Measurements from ENCODE around the gene JAKMIP1.
"Not testable (repeated sequence)": the region's sequence is repeated elsewhere in the genome, so short reads cannot be mapped to it uniquely, and the experiment has no call there.

Gene JAKMIP1

DNA sequence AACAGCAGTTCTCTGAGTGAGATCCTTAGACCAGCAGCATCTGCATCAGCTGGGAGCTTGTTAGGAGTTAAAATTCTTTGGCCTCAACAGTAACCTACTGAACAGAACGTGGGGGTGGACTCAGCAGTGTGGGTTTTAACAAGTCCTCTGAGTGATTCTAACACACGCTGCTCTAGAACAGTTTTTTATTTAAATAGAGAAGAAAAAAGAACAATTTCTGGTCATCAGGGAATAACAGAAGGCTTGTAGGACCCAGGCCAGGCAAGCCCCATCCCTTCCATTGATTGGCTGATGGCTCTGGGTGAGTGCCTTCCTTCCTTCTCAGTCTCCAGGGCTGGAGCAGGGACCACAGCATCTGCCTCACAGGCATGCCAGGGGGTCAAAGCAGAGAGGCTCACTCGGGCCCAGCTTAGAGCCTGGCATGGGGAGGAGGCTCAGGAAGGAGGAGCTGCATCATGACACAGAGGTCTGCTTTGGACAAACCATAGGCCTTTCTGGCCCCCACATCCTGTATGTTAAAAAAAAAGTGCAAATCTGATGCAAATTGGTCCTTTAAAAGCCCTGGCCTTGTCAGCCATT is 56.7 kb downstream of the JAKMIP1 start:
- DNase-seq (ENCODE audit: low read depth, low spot score): no peak

- DNase-seq (ENCODE audit: low read depth, low spot score): no peak
Measured at GRCh38 chr4:6142935-6143602, 57.3 kb downstream of the JAKMIP1 start.

DNA sequence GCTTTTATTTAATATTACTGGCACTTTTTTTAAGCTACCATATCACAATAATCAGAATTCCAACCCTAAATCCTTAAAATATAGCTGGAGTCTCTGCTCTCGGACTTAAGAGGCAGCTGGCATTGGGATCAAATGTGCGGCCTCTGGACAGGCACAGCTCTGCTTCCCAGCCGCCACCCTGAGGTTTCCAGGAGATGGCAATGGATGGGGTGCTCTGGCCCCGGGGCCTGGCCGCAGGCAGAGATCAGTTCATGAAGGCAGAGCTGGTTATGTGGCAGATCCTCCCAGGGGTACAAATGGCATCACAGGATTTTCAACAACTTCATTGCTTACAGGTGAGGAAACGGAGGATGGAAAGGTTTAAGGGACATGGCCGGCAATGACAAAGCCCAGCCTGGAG is 57.8 kb downstream of the JAKMIP1 start:
- no peak for DNase-seq (ENCODE audit: low read depth, low spot score)

- DNase-seq (ENCODE audit: low read depth, low spot score): no peak
Measured at GRCh38 chr4:6141554-6141953, 58.8 kb downstream of the JAKMIP1 start.

DNA sequence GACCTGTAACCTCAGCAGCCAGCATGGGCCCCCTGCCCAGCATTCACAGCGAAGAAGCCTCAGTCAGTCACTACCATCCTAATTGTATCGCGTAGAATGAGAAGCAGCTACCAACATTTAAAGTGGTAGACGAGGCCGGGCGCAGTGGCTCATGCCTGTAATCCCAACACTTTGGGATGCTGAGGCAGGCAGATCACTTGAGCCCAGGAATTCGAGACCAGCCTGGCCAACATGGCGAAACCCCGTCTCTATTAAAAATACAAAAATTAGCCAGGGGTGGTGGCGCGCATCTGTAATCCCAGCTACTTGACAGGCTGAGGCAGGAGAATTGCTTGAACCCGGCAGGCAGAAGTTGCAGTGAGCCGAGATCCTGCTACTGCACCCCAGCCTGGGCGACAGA is 59.3 kb downstream of the JAKMIP1 start:
- not testable (repeated sequence) for DNase-seq (ENCODE audit: low read depth, low spot score)

DNA sequence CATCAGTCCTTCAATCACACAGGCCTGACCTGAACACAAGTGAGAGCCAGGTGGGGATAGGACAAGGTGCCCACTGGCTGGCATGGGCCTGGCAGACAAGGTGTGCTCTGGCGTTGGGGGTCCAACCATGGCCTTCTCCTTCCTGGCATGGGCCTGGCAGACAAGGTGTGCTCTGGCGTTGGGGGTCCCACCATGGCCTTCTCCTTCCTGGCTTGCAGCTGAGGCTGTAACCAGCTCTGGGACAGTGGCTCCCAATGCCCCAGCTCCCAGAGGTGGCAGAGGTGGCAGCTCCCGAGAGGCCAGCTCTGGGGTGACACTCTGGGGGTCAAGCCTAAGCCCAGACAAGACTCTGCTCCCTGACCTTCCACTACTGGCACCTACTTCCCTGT is 62.6 kb downstream of the JAKMIP1 start:
- no peak for DNase-seq (ENCODE audit: low read depth, low spot score)

DNA sequence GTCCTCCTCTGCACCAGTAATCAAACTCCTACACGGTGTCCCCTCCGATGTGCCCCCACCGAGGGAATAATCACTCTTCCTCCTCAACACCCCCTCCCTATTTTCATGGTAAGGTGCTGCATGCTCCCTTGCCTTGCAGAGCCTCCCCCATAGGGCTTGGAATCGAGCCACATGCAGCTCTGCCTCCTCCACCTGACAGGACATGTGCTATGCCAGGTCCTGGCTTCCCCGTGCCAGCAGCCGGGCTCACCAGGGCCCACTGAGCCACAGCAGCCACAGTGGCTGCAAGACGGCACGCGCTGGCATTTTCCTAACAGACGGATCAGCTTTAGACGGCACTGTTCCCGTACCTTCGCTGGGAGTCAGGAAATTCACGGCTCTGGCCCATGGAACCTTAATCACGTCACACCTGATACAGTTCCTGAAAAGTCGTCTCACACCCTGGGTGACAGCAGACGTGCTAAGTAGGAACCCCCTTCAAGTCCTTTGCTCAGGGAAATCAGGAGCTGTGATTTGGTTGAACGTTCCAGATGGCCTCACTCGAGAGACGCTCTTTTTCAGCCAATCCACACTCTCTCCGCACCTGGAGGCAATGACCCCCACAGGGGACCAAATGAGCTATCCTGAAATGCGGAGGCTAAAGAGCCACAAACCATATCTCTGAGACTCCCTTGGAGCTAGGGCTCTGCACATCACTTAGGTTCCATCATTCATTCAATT is 63.2 kb downstream of the JAKMIP1 start:
- DNase-seq (ENCODE audit: low read depth, low spot score): no peak

DNA sequence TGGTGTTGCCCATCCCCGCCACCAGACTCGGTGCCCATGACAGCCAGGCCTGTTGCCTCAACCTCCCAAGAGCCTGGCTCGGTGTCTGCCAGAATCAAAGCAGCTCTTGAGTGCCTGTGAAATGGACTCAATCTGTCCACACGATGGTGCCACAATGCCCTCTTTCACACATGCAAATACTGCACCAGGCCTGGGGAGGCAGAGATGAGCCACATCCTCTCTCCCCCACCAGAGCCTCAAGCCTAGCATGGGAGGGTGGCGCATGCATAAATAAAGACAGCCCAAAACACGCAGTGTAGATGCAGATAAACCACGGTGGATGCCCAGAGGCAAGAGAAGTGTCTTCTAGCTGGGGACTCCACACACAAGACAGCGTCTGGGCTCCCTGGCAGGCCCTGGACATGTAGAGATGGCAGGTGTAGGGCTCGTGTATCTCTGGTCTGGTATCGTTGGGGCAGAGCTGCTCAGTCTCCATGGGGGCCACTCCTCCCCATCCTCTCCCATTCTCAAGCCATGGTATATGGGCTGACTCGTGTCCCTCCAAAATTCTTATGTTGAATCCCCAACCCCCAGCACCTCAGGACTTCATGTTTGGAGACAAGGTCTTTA is 65.6 kb downstream of the JAKMIP1 start:
- DNase-seq (ENCODE audit: low read depth, low spot score): peak; percentile 28

DNA sequence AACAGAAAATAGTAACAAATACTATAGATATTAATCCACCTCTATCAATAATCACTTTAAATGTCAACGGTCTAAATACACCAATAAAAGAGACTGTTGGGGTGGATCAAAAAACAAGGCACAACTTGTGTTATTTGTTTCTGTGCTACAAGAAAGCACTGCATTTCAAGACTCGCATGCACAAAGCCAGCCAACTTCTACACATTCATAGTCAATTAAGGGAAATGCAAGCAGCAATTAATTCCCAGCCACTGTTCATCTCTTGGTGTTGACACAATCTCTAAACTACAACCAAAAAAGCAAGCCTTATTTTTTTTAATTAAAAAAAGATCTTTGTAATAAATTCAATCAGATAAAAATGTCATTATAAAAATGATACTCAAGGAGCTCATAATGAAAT is 67.6 kb downstream of the JAKMIP1 start:
- DNase-seq (ENCODE audit: low read depth, low spot score): no peak

DNA sequence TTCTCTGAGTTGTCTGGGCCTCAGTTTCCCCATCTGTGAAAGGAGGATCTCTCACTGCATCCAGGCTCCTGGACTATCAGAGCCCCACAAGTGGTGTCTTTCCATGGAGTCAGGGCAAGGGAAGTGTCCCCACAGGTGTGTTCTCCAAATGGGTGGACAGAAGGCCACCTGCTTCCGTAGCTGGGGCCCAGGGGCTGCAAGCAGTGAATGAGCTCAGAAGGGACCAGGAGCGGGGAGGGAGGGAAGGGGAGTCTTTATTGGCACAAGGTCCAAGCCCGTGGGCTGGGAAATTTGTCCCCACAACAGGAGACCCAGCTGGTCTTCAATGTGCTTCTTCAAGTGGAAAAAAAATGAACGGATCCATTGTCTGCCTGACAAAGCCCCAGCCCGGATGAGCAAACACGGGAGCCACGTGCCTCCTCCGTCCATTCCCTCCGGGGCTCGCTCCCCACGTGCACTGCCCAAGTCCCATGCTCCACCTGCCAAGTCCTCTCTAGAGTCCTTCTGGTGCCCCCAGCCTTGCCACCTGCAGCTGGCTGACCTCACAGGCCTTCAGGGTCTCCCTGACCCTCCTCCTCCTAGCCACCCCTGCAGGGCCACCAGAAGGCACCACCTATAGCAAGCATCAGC is 72.0 kb downstream of the JAKMIP1 start:
- no peak for DNase-seq (ENCODE audit: low read depth, low spot score)

DNA sequence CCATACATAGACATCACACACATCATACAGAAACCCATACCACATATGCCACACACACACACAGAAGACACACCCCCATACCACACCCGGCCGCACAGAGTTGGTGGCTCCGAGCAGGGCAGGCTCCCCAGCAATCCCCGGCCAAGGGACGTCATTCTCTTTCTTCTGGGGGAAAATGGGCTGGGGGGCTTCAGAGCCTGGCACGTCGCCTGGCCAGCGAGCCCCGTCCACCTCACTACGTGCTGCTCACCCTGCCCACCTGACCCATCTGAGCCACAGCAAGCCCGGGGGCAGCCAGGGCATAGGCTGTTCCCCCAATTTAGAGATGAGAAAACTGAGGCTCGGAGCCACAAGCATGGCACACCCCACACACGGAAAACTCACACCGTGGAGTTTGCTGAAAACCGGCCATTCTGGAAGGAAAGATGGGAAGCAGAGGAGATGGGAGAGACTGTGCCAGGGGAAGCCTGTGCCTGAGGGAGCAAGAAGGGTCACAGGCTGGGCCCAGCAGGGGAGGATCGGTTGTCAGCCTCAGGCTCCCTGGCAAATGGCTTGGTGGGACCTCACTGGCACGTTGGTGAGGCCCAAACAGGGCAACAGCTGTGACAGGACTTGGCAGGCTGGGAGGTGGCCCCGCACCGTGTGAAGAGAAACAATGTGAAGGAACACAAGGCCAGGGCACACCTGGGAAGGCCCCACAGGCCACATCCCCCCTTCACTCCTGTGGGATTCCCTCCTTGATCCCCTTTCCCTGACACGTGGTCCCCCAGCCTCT is 73.2 kb downstream of the JAKMIP1 start:
- no peak for DNase-seq (ENCODE audit: low read depth, low spot score)

- DNase-seq (ENCODE audit: low read depth, low spot score): no peak
Measured at GRCh38 chr4:6125103-6125651, 75.2 kb downstream of the JAKMIP1 start.

GRCh38 chr4:6124386-6125102 is 75.8 kb downstream of the JAKMIP1 start:
- no peak for DNase-seq (ENCODE audit: low read depth, low spot score)

DNA sequence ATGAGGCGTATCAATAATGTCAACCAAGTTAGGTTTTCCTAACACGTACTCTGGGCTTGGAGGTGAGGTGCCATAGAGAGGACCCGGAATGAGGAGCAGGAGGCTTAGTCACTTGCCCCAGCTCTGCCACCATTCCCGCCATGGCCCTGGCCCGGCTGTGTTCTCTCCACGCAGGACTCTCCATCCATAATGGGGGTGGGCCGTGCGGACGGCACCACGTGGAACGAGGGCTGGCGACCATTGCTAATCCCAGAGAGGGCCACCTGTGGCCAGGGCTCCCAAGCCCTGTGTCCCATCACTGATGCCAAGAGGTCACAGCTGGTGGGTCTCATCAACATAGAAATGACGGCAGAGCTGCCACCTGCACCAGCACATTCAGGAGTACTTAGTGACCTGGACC is 76.4 kb downstream of the JAKMIP1 start:
- DNase-seq (ENCODE audit: low read depth, low spot score): no peak

- no peak for DNase-seq (ENCODE audit: low read depth, low spot score)
Measured at GRCh38 chr4:6123541-6123940, 76.8 kb downstream of the JAKMIP1 start.

- no peak for DNase-seq (ENCODE audit: low read depth, low spot score)
Measured at GRCh38 chr4:6123116-6123515, 77.2 kb downstream of the JAKMIP1 start.

GRCh38 chr4:6122496-6122895 is 77.9 kb downstream of the JAKMIP1 start:
- DNase-seq (ENCODE audit: low read depth, low spot score): no peak

DNA sequence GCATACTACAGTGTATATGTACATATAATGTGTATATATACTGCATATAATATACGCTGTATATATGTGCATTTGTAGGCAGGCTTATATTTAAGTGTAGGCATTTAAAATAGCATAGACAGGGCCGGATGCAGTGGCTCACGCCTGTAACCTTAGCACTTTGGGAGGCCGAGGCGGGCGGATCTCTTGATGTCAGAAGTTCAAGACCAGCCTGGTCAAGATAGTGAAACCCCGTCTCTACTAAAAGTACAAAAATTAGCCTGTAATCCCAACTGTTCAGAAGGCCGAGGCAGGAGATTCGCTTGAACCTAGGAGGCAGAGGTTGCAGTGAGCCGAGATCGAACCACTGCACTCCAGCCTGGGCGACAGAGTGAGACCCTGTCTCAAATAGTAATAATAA is 78.4 kb downstream of the JAKMIP1 start:
- no peak for DNase-seq (ENCODE audit: low read depth, low spot score)

- DNase-seq (ENCODE audit: low read depth, low spot score): no peak
Measured at GRCh38 chr4:6121276-6121850, 79.0 kb downstream of the JAKMIP1 start.

DNA sequence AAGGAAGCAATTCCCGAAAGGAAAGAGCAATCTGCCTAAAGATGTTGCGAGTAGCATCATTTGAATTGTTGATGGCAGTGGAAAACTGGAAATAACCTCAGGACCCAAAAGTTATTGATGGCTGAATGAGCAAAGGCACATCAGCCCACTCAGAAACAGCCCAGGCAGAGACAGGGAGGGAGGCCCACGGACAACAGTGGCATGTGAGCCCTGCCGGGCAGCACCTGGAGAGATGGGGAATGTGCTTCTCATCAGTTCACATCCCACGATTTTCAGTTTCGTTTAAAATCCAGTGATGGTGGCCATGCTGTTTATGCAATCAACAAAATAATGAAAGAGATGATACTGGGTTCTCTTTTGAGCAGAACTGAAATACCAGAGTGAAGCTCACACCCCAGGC is 80.0 kb downstream of the JAKMIP1 start:
- no peak for DNase-seq (ENCODE audit: low read depth, low spot score)

Measured in activated CD4-positive, CD25-positive, alpha-beta regulatory T cell treated with anti-CD3 and anti-CD28 coated beads, Interleukin-2, amount 50 U/mL, for 16 hours (primary cell).